ENCODE data around the gene RASIP1.
A peak's percentile ranks its signal among the peaks of the same experiment; 100 is the strongest.
"Not testable (repeated sequence)": the region's sequence is repeated elsewhere in the genome, so short reads cannot be mapped to it uniquely, and the experiment has no call there.

The RASIP1 gene

GRCh38 chr19:48705431-48705830 lies 35.0 kb downstream of the RASIP1 start:
- no peak for DNase-seq (ENCODE audit: low read depth)

DNA sequence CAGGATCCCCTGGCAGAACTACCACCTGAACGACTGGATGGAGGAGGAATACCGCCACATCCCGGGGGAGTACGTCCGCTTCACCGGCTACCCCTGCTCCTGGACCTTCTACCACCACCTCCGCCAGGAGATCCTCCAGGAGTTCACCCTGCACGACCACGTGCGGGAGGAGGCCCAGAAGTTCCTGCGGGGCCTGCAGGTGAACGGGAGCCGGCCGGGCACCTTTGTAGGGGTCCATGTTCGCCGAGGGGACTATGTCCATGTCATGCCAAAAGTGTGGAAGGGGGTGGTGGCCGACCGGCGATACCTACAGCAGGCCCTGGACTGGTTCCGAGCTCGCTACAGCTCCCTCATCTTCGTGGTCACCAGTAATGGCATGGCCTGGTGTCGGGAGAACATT lies 37.1 kb downstream of the RASIP1 start:
- DNase-seq (ENCODE audit: low read depth), result no peak

DNA sequence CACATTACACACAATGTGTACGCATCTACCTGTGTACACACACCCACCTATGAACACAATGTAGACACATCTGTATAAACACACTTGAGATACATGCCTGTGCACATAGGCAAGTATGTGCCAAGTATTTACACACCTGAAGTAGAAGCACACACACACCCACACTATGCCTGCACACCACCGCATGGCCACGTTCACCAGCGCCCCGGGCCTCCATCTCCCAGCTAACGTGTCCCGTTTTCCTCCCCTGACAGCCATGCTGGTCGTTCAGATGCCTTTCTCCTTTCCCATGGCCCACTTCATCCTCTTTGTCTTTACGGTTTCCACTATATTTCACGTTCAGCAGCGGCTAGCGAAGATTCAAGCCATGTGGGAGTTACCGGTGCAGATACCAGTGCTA lies 37.7 kb downstream of the RASIP1 start:
- DNase-seq (ENCODE audit: low read depth), result no peak

GRCh38 chr19:48698046-48698445 lies 42.4 kb downstream of the RASIP1 start:
- no peak for DNase-seq (ENCODE audit: low read depth)

- no peak for DNase-seq (ENCODE audit: low read depth)
Measured at GRCh38 chr19:48696353-48697010, 43.9 kb downstream of the RASIP1 start.

- no peak for DNase-seq (ENCODE audit: low read depth)
Measured at GRCh38 chr19:48695743-48696352, 44.6 kb downstream of the RASIP1 start, which contains the start of gene FUT2. FUT2 (plus strand) TSS chr19:48695971; CDS start chr19:48702957, 6,986 bp downstream.

DNA sequence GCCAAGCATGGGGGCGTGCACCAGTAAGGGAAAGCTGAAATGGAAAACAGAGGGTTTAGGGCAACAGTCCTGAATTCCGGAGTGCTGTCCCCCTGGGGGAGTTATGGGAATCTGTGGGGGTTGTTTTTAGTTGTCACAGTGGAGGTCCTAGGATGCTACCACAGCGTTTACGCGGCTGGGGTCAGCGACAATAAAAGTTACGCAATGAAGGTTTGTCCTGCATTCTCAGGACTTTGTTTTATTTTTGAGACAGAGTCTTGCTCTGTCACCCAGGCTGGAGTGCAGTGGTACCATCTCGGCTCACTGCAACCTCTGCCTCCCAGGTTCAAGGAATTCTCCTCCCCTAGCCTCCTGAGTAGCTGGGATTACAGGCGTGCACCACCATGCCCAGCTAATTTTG lies 46.8 kb downstream of the RASIP1 start:
- not testable (repeated sequence) for DNase-seq (ENCODE audit: low read depth)

GRCh38 chr19:48689449-48689848 lies 51.0 kb downstream of the RASIP1 start:
- no peak for DNase-seq (ENCODE audit: low read depth)

DNA sequence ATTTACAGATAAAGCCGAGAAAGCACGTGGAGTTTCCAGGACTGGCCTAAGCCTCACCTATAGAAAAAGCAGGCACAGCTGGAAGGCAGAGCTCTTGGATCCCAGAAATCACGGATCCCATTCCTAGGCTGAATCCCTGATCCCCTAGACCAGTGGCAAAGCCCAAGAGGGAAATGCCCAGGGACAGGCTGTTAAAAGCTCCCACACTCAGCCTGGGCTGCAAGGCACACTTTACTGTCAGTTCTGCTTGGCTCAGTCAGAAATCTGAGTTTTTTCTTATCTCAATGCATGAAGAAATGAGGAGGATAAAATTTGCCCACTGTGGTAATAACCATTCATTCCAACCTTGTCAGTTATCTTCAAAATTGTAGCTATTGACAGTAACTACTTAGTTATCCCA lies 52.6 kb downstream of the RASIP1 start:
- DNase-seq (ENCODE audit: low read depth), result no peak

DNA sequence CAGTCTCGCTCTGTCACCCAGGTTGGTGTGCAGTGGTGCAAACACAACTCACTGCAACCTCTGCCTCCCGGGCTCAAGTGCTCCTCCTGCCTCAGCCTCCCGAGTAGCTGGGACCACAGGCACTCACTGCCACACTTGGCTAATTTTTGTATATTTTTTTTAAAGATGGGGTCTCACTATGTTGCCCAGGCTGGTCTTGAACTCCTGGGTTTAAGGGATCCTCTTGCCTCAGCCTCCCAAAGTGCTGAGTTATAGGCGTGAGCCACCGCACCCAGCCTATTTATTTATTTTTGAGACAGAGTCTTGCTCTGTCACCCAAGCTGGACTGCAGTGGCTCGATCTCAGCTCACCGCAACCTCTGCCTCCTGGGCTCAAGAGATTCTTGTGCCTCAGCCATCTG lies 53.8 kb downstream of the RASIP1 start:
- DNase-seq (ENCODE audit: low read depth), result not testable (repeated sequence)

DNA sequence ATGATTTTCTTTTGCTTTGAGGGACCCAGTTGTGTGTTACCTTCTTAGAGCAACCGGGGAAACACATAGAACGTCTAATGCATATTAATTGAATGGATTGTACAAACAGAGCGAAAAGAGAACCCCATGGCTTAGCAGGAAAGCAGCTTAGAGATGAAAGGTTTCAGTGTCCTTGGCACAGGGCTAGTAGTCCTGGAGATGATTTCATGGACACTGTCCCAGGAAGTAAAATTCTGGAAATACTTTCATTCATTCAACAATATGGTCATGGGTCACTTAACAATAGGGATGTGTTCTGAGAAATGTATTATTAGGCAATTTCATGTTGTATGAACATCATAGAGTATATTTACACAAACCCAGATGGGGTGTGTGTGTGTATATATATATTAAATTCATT lies 54.3 kb downstream of the RASIP1 start:
- no peak for DNase-seq (ENCODE audit: low read depth)

GRCh38 chr19:48685583-48685982 lies 54.8 kb downstream of the RASIP1 start:
- no peak for DNase-seq (ENCODE audit: low read depth)

DNA sequence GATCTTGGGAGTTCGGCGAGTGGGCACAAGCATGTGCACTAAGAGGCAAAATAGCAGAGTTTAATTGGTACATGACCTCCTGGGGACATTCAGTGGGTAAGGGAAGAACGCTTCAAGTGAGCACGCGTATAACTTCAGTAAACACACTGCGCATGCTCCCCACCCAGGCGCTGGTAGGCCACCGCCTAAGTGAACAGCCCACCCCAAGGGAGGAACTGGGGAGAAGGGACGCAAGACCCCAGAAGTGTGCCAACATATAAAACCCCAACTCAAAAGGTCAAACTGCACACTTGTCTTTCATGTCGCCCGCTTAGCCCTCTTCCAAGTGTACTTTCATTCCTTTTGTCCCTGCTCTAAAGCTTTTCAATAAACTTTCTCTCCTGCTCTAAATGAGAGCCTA lies 57.1 kb downstream of the RASIP1 start:
- DNase-seq (ENCODE audit: low read depth), result no peak

DNA sequence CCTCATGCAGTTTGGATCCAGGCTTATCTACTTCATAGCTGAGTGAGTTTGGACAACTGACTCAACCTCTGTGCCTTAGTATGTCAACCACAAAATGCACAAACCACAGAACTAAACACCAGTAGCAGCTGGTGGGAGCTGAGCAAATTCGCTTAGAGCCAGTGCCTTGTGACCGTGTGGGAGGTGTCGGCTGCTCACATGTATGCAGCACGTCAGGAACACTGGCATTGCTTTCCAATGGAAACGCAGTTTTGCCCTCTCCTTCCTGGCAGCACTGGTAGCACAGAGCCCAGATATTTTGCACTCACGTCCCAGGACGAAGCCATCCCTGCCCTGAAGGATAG lies 59.3 kb downstream of the RASIP1 start:
- DNase-seq (ENCODE audit: low read depth), result no peak

- no peak for DNase-seq (ENCODE audit: low read depth)
Measured at GRCh38 chr19:48680436-48681126, 59.8 kb downstream of the RASIP1 start.

GRCh38 chr19:48680006-48680405 lies 60.4 kb downstream of the RASIP1 start:
- not testable (repeated sequence) for DNase-seq (ENCODE audit: low read depth)

DNA sequence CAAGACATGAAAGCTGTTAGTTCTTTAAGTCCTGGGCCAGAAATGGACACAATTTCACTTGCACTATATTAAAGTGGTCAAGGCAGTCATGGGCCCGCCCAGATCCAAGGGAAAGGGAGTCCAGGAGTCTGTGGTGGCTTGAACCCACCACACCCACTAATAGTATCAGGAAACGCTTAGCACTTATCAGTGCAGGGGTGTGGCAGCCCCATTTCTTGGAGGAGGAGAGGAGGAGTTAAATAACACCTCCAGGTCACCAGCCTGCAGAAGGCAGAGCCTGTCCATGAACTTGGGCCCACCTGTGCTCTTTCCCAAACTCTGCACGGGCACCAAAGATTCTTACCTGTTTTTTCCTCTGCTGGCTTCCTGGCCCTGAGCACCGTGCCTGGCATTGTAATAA lies 62.2 kb downstream of the RASIP1 start:
- no peak for DNase-seq (ENCODE audit: low read depth)

DNA sequence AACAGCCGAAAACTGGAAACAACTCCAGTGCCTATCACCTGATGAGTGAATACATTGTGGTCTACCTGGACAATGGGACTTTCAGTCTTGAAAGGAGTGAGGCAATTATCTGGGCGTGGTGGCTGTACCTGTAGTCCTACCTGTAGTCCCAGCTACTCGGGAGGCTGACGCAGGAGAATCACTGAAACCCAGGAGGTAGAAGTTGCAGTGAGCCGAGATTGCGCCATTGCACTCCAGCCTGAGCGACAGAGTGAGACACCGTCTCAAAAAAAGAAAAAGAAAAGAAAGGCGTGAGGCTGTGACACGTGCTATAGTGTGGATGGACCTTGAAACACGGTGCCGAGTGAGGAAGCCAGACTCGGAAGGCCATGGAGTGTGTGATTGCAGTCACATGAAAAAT lies 63.5 kb downstream of the RASIP1 start:
- DNase-seq (ENCODE audit: low read depth), result no peak

GRCh38 chr19:48676487-48676886 lies 63.9 kb downstream of the RASIP1 start:
- no peak for DNase-seq (ENCODE audit: low read depth)

DNA sequence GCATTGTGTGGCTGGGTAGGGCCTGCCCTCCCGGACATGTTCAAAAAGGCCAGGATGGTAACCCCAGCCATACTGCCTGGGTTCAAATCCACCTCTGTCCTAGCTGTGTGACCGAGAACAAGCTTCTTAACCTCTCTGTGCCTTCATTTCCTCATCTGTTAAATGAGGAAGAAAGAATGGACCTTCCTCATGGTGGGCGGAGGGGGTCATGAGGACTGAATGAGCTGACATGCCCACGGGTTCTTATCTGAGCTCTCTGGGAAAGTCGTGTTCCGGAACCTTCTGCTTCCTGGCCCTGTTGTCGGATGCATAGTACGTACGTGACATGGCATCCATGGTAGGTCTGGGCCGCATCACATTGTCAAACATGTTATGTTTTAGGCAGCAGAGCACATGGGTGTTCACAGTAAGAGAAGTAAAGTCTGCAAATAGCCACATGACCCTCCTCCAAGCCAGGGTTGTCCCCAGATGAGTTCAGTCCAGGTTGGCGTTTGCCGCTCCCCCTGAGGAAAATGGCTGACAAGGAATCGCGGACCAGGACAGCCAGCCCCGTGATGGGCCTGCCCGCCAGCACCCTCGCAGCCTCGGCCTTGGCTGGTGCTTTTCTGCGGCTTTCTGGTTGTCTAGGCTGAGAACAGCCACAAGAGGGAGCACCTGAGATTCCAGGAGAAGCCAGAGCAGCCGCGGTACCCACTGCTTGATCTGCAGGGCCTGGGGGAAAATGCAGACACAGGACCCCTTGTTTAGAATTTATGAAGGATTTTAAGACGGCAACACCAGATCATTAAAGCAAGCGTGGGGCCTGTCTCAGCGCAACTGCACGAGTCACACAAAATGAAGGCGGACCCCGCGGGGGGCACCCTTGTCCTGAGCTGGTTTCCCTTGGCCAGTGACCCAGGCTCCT lies 65.2 kb downstream of the RASIP1 start:
- DNase-seq (ENCODE audit: low read depth), result peak; percentile 19

DNA sequence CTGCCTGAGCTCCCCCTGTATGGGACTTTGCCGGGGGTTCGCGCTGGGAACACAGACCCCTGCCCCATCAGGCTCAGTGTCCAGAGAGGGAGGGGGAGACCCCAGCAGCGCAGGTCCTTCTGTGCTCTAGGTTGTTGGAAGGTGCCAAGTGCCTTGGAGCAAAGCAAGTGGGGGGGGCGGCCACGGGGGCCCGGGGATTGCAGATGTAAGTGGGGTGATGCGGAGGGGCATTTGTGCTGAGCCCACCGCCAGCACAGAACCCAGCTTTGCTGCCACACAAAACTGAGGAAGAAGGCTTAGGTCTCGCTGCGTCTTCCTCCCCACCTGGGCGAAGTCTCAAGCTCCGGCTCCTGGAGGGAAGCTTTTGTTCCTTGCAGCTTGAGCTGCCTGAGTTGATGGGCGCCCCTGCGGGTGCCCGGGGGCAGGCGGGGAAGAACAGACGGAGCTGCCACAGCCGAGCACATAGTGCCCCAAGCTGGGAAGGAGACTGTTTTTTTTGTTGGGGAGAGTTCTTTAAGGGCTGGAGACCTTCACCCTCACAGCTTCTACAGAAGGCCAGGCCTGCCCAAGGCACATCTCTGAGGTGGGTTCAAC lies 66.1 kb downstream of the RASIP1 start:
- DNase-seq (ENCODE audit: low read depth), result no peak
